Subcutaneous adipose tissue (tissue), 4 donors: Measurements from ENCODE around the gene NYAP2. TPM values are rescaled to one million over a fixed set of nuclear protein-coding genes. Genes with fewer than 3 reads are reported as not detected.

Source experiments
- CTCF ChIP-seq: fragments of 450-650 bp; IDR thresholded peaks from one replicate; pipeline ENCODE4 v1.5.1; 2016; ENCODE audit warnings: low read depth, mild to moderate bottlenecking, control low read depth, antibody characterized with exemption, moderate library complexity
- total RNA-seq, 4 donors: library from RNA; depleted of rRNA; stranded (reverse); fragments of >200 nt; gene quantifications; one replicate each; pipeline ENCODE4 v1.1.0, GENCODE V29; 2016

NYAP2 gene
- total RNA-seq, 4 donors from 2014 or later: 0.19 TPM; not detected in 3

GRCh38 chr2:225620227-225620626 lies 220.7 kb downstream of the NYAP2 start:
- TF ChIP-seq CTCF: no peak

- no peak for TF ChIP-seq CTCF
Observed at GRCh38 chr2:225630824-225631533, 231.5 kb downstream of the NYAP2 start.

- TF ChIP-seq CTCF: no peak
Observed at GRCh38 chr2:225632351-225632750, 232.8 kb downstream of the NYAP2 start.

GRCh38 chr2:225636558-225636957 lies 237.0 kb downstream of the NYAP2 start:
- no peak for TF ChIP-seq CTCF

- TF ChIP-seq CTCF: no peak
Observed at GRCh38 chr2:225637259-225637658, 237.7 kb downstream of the NYAP2 start.

- TF ChIP-seq CTCF: no peak
Observed at GRCh38 chr2:225640550-225640949, 241.0 kb downstream of the NYAP2 start.

- TF ChIP-seq CTCF: no peak
Observed at GRCh38 chr2:225649274-225649673, 249.8 kb downstream of the NYAP2 start.
